Astrocyte of the spinal cord (primary cell): Measurements from ENCODE around the gene C11orf91.
"Not testable (repeated sequence)": the region's sequence is repeated elsewhere in the genome, so short reads cannot be mapped to it uniquely, and the experiment has no call there.

ENCODE experiments used
- DNase-seq: peaks from one replicate; pipeline ENCODE4 v3.0.0; 2011; ENCODE audit warnings: low read depth, low spot score
- H3K4me3 ChIP-seq: 2 replicates; pipeline ENCODE4 v1.5.1; 2011; ENCODE audit warnings: low read depth, mild to moderate bottlenecking, low read length, moderate library complexity
- in situ Hi-C: cut with HindIII; loops from 2 replicates; pipeline ENCODE4 v1.10.0; 2017; ENCODE audit warnings: low sequenced_read_pairs
- TF ChIP-seq, protein P1 (sequence below): IDR thresholded peaks from 2 replicates; pipeline ENCODE4 v1.5.1; 2012; ENCODE audit warnings: low read depth, mild to moderate bottlenecking, low read length, inconsistent platforms

The C11orf91 gene

GRCh38 chr11:33730716-33731115 is 30.1 kb upstream of the C11orf91 start:
- in situ Hi-C loops = no loop called here
- H3K4me3 ChIP-seq = no peak overlapping the region
- DNase-seq = no peak
- TF ChIP-seq, protein P1, sequence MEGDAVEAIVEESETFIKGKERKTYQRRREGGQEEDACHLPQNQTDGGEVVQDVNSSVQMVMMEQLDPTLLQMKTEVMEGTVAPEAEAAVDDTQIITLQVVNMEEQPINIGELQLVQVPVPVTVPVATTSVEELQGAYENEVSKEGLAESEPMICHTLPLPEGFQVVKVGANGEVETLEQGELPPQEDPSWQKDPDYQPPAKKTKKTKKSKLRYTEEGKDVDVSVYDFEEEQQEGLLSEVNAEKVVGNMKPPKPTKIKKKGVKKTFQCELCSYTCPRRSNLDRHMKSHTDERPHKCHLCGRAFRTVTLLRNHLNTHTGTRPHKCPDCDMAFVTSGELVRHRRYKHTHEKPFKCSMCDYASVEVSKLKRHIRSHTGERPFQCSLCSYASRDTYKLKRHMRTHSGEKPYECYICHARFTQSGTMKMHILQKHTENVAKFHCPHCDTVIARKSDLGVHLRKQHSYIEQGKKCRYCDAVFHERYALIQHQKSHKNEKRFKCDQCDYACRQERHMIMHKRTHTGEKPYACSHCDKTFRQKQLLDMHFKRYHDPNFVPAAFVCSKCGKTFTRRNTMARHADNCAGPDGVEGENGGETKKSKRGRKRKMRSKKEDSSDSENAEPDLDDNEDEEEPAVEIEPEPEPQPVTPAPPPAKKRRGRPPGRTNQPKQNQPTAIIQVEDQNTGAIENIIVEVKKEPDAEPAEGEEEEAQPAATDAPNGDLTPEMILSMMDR = no peak

- DNase-seq, in situ Hi-C loops, H3K4me3 ChIP-seq: not testable (repeated sequence)
Observed at GRCh38 chr11:33729072-33729664, 28.5 kb upstream of the C11orf91 start.

GRCh38 chr11:33727539-33727938 is 26.9 kb upstream of the C11orf91 start:
- in situ Hi-C loops = not testable (repeated sequence)

GRCh38 chr11:33725496-33725895 is 24.9 kb upstream of the C11orf91 start:
- no peak overlapping the region for H3K4me3 ChIP-seq
- in situ Hi-C loops = no loop called here
- DNase-seq = no peak
- TF ChIP-seq, protein P1 = no peak

More at GRCh38 chr11:33727539-33727938, 26.9 kb upstream of the C11orf91 start:
- not testable (repeated sequence) for H3K4me3 ChIP-seq, DNase-seq

DNA sequence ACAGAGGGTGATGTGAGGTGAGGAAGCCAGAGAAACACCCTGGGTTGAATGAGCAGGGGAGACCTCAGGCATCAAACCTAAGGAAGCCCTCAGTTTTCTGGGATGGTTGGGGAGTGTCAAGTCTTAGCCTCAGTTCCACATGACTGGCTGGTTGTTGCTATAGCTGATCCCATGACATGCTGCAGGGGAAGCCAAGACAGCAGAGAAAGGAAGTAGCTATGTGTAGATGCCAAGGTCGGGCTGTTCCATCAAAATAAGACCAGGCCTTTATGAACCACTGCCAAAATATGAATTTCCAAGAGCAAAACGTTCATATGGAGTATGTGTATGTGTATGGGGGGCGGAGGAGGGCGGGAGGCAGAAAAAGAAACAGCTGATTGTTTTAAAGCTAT is 24.0 kb upstream of the C11orf91 start:
- DNase-seq = no peak
- H3K4me3 ChIP-seq = no peak overlapping the region
- TF ChIP-seq, protein P1 = no peak
- in situ Hi-C loops = no loop called here

GRCh38 chr11:33723238-33723881 is 22.7 kb upstream of the C11orf91 start:
- in situ Hi-C loops = no loop called here
- peak; percentile 87 for DNase-seq
- TF ChIP-seq, protein P1 = no peak
- H3K4me3 ChIP-seq = no peak overlapping the region

GRCh38 chr11:33722590-33723234 is 22.1 kb upstream of the C11orf91 start:
- in situ Hi-C loops = no loop called here
- TF ChIP-seq, protein P1 = no peak

More at GRCh38 chr11:33722590-33723234, 22.1 kb upstream of the C11orf91 start:
- peak; percentile 74 for DNase-seq
- H3K4me3 ChIP-seq = no peak overlapping the region
